Measurements from ENCODE around the gene FAM222B.
"Not testable (repeated sequence)": the region's sequence is repeated elsewhere in the genome, so short reads cannot be mapped to it uniquely, and the experiment has no call there.

- not testable (repeated sequence) for TF ChIP-seq CTCF, POLR2AphosphoS5 (IDR thresholded peaks at IDR 0.05)
Measured at GRCh38 chr17:28779601-28780000, 63.0 kb downstream of the FAM222B start.
